GM12892 (cell line): ENCODE results near the gene CNOT8.
A peak's percentile ranks its signal among the peaks of the same experiment; 100 is the strongest.

Experiments
- POLR2A ChIP-seq: IDR thresholded peaks from 2 replicates; pipeline ENCODE4 v1.6.1; 2011; ENCODE audit warnings: low read depth, low read length, control low read depth
- POLR2AphosphoS5 ChIP-seq: IDR thresholded peaks from 2 replicates; pipeline ENCODE4 v1.6.1; 2011; ENCODE audit warnings: low read depth, low read length, control low read depth

DNA sequence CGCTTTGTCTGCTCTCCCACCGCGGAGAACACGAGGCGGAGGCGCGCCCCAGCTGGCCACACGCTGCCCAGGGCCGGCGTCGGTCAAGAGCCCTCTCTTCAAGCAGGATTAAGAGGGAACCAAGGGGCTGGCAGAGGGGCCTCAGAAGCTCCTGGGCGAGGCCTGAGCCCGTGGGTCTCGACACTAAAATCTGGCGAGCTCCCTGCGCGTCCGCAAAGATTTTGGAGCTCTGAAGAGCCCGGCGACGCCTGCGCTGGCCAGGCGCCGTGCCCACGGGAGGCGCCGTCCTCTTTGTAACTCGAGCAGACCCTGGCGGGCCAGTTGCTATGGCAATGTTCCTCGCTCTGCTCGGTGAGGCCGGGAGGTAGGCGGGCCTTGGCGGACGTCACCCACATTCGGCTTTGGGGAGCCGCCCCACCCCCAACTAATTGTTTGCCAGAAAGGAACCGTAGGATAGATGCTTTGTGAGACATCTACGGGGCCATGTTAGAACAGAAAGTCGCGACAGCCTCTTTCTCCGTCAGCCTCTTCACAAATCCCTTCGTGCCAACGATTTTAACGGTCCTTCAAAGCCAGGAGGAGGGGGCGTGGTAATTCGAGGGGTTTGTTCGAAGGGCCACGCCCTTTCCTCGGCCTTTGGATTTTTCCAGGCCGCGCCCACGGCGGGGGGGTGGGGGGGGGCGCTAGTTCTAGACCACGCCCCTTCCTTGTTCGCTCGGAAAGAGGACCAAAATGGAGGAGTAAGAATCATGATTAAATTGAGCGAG lies 714 bp upstream of the CNOT8 start:
- peak; percentile 62; the same call in 1 of the 2 replicates for TF ChIP-seq POLR2A
- peak; percentile 23 for TF ChIP-seq POLR2AphosphoS5
